Measurements from ENCODE around the gene FIBCD1. TPM values are rescaled to one million over a fixed set of nuclear protein-coding genes. Genes with fewer than 3 reads are reported as not detected.

FIBCD1 gene
- total and polyA plus RNA-seq, 2 of the 8 experiments (the other 6 are each of a cell fraction or from before 2014, with no cell fraction given) = 6.1 to 8.8 TPM

DNA sequence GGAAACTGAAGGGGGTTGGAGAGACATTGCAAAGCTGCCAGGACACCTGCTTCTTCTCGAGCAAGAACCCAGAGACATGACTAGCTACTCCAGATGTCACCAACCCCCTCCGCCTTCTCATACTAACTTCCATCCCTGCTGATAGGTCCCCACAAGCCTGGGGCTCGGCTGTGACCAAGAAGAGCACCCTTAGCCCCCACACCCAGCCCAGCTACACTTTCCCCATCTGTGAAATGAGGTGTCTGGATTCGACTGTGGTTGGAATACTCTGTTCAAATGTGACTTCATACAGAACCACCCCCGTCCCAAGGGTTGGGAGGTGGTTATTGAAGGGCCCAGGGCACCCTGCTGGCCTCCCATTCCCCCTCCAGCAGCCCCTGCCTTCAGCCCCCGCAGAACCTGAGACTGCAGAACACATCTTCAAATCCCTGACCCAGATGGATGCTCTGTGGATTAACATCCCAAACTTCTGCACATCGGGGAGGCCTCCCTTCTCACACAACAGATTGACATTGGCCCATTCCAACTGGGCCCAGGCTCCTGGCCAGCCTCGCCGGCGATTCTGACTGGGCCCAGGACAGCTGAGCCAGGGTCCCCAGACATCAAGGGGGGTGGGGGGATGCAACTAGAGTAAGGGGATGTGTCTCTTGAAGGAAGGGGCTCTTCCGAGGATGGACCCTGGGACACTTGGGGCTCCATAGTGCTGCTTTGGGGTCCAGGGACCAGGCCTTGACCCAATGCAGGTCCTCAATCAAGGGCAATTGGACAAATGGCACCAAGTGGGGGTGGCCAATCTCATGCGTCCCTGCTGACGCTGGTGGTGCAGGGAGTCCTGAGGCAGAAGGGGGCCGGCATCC, 21.7 kb upstream of the FIBCD1 start (continued):
- TF ChIP-seq, protein P1, sequence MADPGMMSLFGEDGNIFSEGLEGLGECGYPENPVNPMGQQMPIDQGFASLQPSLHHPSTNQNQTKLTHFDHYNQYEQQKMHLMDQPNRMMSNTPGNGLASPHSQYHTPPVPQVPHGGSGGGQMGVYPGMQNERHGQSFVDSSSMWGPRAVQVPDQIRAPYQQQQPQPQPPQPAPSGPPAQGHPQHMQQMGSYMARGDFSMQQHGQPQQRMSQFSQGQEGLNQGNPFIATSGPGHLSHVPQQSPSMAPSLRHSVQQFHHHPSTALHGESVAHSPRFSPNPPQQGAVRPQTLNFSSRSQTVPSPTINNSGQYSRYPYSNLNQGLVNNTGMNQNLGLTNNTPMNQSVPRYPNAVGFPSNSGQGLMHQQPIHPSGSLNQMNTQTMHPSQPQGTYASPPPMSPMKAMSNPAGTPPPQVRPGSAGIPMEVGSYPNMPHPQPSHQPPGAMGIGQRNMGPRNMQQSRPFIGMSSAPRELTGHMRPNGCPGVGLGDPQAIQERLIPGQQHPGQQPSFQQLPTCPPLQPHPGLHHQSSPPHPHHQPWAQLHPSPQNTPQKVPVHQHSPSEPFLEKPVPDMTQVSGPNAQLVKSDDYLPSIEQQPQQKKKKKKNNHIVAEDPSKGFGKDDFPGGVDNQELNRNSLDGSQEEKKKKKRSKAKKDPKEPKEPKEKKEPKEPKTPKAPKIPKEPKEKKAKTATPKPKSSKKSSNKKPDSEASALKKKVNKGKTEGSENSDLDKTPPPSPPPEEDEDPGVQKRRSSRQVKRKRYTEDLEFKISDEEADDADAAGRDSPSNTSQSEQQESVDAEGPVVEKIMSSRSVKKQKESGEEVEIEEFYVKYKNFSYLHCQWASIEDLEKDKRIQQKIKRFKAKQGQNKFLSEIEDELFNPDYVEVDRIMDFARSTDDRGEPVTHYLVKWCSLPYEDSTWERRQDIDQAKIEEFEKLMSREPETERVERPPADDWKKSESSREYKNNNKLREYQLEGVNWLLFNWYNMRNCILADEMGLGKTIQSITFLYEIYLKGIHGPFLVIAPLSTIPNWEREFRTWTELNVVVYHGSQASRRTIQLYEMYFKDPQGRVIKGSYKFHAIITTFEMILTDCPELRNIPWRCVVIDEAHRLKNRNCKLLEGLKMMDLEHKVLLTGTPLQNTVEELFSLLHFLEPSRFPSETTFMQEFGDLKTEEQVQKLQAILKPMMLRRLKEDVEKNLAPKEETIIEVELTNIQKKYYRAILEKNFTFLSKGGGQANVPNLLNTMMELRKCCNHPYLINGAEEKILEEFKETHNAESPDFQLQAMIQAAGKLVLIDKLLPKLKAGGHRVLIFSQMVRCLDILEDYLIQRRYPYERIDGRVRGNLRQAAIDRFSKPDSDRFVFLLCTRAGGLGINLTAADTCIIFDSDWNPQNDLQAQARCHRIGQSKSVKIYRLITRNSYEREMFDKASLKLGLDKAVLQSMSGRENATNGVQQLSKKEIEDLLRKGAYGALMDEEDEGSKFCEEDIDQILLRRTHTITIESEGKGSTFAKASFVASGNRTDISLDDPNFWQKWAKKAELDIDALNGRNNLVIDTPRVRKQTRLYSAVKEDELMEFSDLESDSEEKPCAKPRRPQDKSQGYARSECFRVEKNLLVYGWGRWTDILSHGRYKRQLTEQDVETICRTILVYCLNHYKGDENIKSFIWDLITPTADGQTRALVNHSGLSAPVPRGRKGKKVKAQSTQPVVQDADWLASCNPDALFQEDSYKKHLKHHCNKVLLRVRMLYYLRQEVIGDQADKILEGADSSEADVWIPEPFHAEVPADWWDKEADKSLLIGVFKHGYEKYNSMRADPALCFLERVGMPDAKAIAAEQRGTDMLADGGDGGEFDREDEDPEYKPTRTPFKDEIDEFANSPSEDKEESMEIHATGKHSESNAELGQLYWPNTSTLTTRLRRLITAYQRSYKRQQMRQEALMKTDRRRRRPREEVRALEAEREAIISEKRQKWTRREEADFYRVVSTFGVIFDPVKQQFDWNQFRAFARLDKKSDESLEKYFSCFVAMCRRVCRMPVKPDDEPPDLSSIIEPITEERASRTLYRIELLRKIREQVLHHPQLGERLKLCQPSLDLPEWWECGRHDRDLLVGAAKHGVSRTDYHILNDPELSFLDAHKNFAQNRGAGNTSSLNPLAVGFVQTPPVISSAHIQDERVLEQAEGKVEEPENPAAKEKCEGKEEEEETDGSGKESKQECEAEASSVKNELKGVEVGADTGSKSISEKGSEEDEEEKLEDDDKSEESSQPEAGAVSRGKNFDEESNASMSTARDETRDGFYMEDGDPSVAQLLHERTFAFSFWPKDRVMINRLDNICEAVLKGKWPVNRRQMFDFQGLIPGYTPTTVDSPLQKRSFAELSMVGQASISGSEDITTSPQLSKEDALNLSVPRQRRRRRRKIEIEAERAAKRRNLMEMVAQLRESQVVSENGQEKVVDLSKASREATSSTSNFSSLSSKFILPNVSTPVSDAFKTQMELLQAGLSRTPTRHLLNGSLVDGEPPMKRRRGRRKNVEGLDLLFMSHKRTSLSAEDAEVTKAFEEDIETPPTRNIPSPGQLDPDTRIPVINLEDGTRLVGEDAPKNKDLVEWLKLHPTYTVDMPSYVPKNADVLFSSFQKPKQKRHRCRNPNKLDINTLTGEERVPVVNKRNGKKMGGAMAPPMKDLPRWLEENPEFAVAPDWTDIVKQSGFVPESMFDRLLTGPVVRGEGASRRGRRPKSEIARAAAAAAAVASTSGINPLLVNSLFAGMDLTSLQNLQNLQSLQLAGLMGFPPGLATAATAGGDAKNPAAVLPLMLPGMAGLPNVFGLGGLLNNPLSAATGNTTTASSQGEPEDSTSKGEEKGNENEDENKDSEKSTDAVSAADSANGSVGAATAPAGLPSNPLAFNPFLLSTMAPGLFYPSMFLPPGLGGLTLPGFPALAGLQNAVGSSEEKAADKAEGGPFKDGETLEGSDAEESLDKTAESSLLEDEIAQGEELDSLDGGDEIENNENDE (IDR thresholded peaks at IDR 0.05; ENCODE audit: insufficient replicate concordance, low read length) = no peak
- TF ChIP-seq CBX8 (IDR thresholded peaks at IDR 0.05; ENCODE audit: borderline replicate concordance, low read depth, low read length) (no peak), GTF2F1 (IDR thresholded peaks at IDR 0.05; ENCODE audit: borderline replicate concordance, low read depth, low read length) (no peak)
